DMS153 (cell line): Measurements from ENCODE around the gene PIK3R3.

Experiments used
- DNase-seq: peaks from one replicate; lab custom pipeline; 2025; lab: John Stamatoyannopoulos, UW

The PIK3R3 gene

DNA sequence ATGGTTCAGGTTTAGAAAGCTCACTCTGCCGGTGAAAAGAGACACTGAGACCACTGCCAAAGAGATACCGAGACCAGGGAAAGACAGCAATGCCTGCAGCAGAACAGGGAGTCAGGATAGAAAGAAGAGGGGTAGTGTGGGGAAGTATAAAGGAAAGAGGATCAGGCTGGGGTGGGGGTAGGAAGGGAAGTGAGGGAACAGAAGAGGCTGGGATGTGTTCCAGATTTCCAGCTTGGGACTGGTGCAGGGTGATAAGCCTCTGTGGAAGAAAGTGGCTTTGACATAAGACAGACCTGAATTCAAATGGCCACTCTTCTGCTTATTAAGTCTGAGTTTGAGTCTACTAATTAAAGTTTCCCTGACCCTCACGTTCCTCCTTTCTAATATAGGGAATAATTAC is 105.9 kb downstream of the PIK3R3 start:
- DNase-seq, result no peak

- peak; percentile 41 for DNase-seq
Observed at GRCh38 chr1:46021046-46021996, 111.1 kb downstream of the PIK3R3 start.

DNA sequence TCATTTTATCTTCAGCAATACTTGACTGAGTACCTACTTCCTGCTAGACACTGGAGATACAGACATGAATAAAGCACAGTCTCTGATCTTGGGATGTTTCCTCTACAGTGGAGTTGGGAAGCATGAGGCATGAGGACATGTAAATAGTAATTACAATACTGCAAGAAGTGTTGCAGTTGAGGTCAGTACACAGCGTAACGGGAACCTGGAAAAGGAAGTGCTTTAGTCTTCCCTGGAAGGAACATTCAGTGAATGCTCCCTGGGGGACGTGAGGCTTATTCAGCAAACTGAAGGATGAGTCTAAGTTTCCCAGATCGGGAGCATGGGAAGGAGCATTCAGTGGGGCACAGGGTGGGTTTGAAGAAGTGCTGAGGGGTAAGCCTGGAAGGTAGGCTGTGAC is 112.4 kb downstream of the PIK3R3 start:
- peak; percentile 18 for DNase-seq

- no peak for DNase-seq
Observed at GRCh38 chr1:46019348-46019747, 113.1 kb downstream of the PIK3R3 start.

DNA sequence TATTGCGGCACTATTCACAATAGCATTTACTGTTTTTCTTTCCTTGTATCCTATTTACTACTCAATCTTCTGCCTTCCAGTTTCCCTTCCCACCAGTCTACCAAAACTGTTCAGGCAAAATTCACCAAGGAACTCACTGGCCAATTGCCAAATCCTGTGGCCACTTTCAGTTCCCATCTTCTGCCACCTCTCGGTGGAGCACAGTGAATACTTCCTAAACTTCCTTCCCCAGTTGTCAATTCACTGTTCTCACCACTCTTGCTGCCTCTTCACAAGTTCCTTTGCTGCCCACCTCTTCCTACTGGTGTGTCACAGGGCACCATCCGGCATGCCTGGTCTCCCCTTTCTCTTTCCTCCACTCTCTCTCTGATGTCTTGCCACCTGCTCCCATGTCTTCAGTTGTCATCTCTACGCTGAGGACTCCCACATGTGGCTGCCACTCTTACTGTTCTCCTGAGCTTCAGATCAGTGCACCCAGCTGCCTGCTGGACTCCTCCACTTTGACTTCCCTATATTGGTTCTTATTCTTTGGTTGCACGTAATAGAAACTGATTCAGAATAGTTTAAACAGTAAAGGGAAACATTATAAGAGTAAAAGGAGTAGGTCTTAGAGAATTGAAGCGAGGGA is 114.4 kb downstream of the PIK3R3 start:
- no peak for DNase-seq

DNA sequence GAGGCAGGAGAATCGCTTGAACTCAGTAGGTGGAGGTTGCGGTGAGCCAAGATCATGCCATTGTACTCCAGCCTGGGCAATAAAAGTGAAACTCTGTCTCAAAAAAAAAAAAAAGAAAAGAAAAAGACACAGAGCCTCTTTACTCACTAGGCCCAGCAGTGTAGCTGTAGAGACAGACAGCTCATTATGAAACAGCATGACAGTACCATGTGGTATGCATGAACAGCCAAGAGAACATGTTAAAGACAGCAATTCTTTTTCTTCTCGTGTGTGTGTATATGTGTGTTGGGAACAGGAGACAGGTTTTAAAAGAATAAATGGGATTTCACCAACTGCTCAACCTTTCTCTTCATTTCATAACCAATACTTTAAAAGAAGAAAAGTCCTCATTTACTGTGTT is 118.8 kb downstream of the PIK3R3 start:
- no peak for DNase-seq

- DNase-seq, result no peak
Observed at GRCh38 chr1:46012236-46012635, 120.2 kb downstream of the PIK3R3 start.

- DNase-seq, result no peak
Observed at GRCh38 chr1:46011121-46011695, 121.2 kb downstream of the PIK3R3 start.

DNA sequence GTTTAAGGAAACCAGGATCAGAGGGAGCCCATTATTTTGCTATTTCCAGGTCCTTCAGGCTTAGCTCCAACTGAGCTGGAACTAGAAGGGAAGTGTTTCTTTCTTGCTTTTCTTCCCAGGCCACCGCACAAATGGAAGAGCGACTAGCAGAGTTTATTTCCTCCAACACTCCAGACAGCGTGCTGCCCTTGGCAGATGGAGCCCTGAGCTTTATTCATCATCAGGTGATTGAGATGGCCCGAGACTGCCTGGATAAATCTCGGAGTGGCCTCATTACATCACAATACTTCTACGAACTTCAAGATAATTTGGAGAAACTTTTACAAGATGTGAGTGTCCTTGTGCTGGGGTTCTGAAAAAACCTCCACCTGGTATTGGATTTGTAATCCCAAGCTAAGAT is 121.8 kb downstream of the PIK3R3 start:
- no peak for DNase-seq

DNA sequence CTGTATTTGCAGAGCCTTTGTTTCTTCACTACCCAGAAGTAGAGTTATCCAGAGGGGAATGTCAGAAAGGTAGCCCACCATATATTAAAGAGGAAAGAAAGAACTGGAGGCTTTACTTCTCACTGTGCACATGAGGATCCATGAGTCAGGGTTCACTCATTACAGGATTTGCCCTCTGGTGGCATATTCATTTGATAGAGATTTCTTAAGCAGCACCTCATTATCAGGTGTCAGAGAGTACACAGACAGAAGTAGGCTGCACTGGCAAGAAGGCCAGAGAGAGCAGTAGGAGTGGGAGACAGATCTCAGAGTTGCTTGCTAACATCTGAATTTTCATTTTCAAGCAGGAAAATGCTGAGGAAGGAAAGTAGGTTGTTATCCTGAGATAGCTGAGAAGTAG is 123.8 kb downstream of the PIK3R3 start:
- no peak for DNase-seq

DNA sequence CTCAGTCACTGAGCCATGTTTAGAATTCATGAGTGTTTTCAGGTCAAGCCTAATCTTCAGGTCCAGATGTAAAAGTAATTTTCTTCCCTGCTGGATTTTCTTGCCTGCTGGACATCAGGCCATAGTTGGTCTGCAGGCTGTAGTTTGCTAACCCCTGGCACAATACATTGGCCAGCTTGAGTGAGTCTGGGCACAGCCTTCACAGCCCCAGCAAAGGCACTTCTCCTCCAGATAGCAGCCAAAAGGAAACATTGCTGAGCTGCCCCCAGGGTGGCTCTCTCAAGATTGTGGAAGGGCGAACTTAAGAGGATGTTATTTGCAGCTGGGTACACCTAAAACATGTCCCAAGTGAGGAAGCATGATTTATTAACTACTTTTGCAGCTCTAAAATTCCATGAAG is 126.8 kb downstream of the PIK3R3 start:
- no peak for DNase-seq

DNA sequence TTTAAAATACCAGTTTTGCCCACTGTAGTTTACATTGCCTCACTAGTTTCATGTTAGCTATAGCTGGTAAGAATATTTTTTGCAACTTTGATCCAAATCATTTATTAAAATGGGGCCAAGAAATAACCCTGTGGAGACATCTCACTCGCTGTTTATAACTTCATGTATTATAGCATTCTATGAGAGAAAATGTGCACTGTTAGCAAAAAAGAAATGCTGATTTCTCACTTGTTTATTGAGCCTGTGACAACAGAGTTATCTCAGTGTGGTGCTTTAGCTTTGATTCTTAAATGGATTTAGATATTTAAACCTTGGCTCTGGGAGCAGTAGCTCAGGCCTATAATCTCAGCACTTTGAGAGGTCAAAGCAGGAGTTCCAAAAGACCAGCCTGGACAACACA is 127.9 kb downstream of the PIK3R3 start:
- DNase-seq, result no peak

DNA sequence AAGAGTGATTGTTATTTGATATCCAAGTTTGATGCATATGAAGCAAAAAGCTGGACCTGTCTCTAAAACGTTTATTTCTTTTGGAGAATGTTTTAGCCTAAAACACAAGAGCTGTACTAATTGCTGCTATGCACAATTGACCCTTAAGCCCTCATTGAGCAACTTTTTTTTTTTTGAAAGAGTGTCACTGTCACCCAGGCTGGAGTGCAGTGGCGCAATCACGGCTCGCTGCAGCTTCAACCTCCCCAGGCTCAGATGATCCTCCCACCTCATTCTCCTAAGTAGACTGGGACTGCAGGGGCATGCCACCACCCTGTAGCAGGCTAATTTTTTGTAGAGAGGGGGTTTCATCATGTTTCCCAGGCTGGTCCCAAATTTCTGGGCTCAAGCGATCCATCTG is 129.1 kb downstream of the PIK3R3 start:
- no peak for DNase-seq

DNA sequence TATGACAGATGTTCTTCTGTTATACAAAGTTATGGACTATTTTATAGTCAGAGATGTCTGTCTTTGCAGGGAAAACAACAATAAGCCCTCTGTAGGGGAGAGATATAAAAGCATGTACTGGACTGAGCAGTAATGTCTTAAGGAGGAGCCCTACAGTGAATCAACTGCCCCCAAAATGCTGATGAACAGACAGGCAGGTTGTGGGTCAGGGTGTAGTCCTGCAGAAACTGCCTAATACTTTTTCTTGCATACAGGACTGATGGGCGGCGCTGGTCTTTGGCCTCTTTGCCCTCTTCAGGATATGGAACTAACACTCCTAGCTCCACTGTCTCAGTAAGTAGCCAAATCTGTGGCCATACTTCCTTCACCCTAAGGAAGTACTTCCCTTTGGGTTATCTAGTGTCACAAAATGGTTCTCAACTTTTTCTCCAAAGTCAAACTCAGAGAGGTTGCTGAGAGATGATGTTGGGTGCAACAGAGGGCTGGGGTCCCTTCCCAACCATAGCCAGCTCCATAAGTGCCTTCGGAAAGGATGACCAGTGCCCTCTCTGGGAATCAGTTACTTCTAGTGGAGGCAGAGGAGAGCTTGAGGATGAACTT is 129.8 kb downstream of the PIK3R3 start:
- DNase-seq, result no peak

- DNase-seq, result no peak
Observed at GRCh38 chr1:46001081-46001785, 131.2 kb downstream of the PIK3R3 start.

DNA sequence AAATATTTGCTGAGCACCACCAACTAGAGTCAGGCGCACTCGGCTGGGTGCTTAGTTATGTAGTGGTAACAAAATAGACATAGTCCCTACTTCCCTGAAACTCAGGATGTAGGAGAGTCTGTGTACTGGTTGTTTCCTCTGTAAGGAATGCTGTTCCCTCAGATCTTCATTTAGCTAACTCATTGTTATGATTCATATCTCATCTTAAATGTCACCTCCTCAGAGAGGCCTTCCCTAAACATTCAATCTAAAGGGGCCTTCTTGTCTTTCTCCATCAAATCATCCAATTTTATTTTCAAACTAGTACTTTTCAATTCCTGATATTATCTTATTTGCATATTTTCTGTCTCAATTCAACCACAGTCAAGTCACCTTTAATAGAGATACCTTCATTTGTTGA is 132.9 kb downstream of the PIK3R3 start:
- no peak for DNase-seq

DNA sequence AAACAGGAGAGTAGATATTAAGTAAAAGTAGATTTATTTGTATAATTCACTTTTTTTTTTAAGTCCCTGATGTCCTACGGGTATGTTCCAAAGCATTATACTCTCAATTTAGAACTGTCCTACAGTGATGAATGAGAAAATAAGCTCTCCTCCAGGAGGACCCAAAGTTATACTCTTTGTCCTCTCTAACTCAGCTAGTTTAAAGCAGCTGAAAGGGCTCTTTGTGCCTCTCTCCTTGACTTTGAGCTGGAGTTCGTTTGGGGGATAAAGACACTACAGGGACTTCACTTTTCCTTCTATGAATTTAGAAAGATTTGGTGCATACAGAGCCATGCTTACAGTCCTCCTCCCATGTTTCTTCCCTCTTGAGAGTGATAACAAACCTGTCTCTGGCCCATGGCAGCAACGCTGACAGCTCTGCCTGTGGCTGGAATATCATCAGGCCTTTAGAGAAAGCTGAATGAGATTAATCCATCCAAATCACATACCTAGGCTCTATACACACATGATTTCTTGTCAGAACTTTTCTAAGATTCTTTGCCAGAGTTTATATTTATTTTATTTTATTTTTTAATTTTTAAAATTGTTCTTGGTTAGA is 134.3 kb downstream of the PIK3R3 start:
- no peak for DNase-seq

DNA sequence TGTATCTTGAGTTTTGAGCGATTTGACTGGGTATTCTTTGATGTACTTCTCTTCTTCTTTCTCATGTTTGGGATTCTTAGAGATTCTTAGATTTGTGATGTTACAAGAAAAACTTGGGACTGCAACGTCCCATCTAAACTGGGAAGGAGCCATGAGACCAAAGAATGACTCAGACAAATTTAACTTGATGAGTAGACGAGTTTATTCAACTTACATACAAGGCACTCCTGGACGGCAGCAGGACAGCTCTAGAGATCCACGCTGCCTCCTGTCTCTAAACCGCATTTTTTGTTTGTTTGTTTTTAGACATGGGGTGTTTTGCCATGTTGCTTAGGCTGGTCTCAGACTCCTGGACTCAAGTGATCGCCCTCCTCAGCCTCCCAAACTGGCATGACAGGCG is 137.1 kb downstream of the PIK3R3 start:
- DNase-seq, result no peak

- DNase-seq, result no peak
Observed at GRCh38 chr1:45994423-45994822, 138.0 kb downstream of the PIK3R3 start.
